GM11168 (cell line): Measurements from ENCODE around the gene HIF1A.
"Not testable (repeated sequence)": the region's sequence is repeated elsewhere in the genome, so short reads cannot be mapped to it uniquely, and the experiment has no call there.

Experiments
- in situ Hi-C: fragments of 300-500 bp; cut with MboI; formaldehyde crosslinking; loops from one replicate; pipeline ENCODE4 v1.12.0; 2022; ENCODE audit warnings: low sequenced_read_pairs; ENCODE audit not compliant: unreplicated experiment

The HIF1A gene

DNA sequence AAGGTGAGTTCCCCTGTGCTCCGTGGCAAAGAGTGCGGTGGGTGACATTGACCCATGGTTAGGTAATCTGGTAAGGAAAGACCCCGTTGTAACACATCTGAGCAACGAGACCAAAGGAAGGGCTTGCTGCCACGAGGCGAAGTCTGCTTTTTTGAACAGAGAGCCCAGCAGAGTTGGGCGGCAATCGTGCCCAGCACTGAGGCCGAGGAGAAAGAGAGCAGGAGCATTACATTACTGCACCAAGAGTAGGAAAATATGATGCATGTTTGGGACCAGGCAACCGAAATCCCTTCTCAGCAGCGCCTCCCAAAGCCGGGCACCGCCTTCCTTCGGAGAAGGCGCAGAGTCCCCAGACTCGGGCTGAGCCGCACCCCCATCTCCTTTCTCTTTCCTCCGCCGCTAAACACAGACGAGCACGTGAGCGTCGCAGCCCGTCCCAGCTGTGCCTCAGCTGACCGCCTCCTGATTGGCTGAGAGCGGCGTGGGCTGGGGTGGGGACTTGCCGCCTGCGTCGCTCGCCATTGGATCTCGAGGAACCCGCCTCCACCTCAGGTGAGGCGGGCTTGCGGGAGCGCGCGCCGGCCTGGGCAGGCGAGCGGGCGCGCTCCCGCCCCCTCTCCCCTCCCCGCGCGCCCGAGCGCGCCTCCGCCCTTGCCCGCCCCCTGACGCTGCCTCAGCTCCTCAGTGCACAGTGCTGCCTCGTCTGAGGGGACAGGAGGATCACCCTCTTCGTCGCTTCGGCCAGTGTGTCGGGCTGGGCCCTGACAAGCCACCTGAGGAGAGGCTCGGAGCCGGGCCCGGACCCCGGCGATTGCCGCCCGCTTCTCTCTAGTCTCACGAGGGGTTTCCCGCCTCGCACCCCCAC, at the start of gene HIF1A:
Gene HIF1A (plus strand): TSS at position 684 of the 865 bp plus-strand sequence. CDS start 292 bp downstream, outside the sequence.
- in situ Hi-C loops, result no loop called here

DNA sequence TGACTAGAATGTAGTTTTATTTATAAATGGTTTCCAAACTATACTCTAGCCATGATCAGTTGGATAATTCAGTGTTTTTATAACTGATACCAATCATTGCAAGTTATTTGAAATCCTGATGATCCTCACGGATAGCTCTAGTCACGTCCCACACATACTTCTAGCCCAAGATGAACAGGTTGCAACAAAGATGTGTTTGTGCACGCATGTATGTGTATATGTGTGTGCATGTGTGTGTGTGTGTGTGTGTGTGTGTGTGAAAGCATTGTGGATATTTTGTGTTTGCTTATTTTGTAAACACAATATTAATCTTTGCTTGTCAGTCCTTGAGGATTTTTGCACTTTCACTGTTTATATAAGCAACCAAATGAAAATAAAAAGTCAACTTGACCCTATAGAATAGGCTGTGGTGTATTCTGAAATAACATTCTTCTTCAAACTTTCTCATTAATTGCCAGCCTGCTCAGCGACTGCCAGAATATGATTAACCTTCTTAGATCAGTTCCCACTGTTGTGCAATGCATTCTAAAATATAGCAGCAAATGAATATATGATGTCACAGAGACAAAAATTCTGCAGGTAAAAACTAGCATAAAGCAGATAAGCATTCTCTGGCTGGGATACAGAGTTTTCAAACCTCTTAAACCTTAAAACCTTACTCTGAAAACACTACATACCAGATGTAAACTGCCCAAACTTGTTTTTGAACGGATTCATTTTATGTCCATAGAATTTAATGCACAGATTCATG, 48.8 kb upstream of the HIF1A start:
- in situ Hi-C loops, result no loop called here

DNA sequence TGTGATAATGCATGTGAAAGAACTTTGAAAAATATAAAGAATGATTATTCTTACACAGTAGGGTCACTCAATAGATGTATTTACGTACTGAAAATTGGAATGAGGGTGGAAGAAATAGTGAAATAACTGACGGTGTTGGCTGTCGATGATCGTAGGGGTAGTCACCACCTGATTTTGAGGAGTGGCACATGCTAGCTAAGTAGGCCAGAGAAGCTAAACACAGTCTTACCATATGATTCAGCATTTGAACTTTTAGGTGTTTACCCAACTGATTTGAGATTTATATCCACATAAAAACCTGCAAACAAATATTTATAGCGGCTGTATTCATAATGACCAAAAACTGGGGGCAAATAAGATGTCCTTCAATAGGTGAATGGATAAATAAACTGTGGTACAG, 47.6 kb upstream of the HIF1A start:
- in situ Hi-C loops, result no loop called here

DNA sequence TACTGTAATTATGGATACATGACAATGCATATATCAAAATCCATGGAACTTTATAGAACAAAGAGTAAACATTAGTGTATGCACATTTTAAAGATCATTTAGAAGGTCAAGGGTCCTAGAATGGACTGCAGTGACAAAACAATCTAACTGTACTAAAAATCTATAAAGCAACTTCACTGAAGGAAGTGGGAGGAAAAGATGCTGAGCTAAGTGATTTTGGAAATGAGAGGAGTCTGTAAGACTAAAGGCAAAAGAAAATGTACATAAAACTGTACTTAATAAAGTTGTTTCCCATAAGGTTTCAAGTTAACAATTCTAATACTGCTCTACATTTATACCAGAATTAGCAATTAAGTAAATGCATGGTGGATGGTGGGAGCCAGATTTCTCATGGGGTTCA, 46.9 kb upstream of the HIF1A start:
- in situ Hi-C loops, result no loop called here

DNA sequence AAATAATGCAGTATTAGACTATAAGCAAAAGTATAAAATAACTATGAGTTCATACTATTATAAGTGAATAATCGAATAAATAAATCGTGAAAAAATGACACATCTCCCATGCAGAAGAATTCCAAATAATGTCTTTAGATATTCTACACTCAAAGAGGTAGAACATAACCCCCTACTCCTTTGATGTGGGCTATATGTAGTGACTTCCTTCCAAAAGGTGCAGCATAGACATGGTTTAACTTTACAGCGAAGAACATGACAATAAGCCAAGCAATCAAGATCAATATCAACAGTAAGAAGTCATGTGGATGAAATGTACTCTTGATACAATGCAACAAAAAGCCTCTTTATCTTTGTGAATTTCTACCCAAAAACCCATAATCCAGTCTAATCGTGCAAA, 46.0 kb upstream of the HIF1A start:
- in situ Hi-C loops, result no loop called here

- in situ Hi-C loops, result no loop called here
These were observed 44.0 kb upstream of the HIF1A start for GRCh38 chr14:61651355-61651754.

- in situ Hi-C loops, result no loop called here
These were observed 42.6 kb upstream of the HIF1A start for GRCh38 chr14:61652526-61653262.

DNA sequence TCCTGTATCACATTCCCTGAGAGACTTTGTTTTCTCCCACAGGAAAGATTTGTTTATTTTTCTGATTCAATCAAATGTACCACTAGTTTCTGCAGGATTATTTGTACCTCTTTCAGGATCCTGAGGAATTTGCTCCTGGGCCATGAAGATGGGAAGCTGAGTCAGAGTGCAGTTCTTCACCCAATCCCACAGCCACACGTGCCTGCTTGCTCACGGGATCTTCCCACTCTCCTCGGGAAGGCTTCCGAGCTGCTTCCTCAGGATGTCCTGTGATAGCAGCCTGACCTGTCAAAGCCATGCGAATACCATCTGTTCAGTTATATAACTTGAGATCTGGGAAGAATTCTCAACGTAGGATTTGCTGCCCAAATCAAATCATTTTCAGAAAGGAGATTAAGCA, 41.8 kb upstream of the HIF1A start:
- in situ Hi-C loops, result no loop called here

DNA sequence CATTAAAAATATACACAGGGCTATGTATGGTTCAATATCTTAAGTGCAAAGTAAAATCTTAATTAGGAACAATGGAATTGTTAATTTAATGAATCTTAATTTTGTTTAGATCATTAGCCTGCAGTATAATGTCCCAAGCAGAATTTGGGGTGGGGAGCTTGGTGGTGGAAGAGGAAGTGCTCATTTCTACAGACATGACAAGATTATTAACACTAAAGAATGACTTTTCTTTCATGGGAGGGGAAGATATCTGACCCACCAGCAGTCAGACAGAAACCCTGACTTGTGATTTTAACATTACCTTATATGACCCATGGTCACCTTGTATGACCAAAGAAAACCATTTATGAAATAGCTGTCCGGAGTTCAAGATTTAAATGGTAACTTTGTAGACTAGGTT, 41.3 kb upstream of the HIF1A start:
- in situ Hi-C loops, result no loop called here

DNA sequence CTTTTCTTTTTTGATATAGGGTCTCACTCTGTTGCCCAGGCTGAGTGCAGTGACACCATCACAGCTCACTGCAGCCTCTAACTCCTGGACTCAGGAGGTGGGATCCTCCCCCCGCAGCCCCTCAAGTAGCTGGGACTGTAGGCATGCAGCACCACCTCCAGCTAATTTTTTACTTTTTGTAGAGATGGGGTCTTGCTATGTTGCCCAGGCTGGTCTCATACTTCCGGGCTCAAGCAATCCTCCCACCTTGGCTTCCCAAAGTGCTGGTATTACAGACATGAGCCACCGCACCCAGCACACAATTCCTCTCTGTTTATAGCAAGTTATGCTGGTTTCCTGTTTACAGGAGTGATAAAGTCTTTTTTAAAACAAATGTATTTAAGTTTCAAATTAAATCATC, 39.5 kb upstream of the HIF1A start:
- in situ Hi-C loops, result no loop called here

- in situ Hi-C loops, result no loop called here
These were observed 39.0 kb upstream of the HIF1A start for GRCh38 chr14:61656341-61656740.

DNA sequence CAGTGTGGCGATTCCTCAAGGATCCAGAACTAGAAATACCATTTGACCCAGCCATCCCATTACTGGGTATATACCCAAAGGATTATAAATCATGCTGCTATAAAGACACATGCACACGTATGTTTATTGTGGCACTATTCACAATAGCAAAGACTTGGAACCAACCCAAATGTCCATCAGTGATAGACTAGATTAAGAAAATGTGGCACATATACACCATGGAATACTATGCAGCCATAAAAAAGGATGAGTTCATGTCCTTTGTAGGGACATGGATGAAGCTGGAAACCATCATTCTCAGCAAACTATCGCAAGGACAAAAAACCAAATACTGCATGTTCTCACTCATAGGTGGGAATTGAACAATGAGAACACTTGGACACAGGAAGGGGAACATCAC, 37.2 kb upstream of the HIF1A start:
- in situ Hi-C loops, result not testable (repeated sequence)

GRCh38 chr14:61659582-61659981, 35.7 kb upstream of the HIF1A start:
- in situ Hi-C loops, result no loop called here

GRCh38 chr14:61661471-61662400, 33.6 kb upstream of the HIF1A start:
- in situ Hi-C loops, result no loop called here

GRCh38 chr14:61662437-61663311, 32.6 kb upstream of the HIF1A start:
- in situ Hi-C loops, result no loop called here

- in situ Hi-C loops, result no loop called here
These were observed 31.9 kb upstream of the HIF1A start for GRCh38 chr14:61663312-61663979.

DNA sequence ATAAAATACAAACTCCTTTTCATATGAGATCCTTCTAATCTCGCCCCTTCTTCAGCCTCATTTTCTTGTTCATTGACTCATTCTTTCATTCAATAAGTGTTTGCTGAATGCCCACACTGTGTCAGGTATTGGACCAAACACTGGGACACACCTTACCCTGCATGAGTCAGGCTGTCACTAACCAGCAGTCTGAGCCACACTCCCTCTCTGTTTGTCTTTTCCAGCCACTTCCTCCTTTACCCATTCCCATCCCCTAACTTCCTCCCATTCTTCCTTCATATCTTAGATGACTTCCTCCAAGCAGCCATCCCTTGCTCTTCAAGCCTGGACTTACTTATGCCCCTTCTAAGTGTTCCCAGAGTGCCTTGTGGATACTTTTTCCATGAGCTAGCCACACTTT, 27.0 kb upstream of the HIF1A start:
- in situ Hi-C loops, result no loop called here

- in situ Hi-C loops, result no loop called here
These were observed 24.7 kb upstream of the HIF1A start for GRCh38 chr14:61670576-61670975.
